ENCODE measurements around the gene CRYL1.

Gene CRYL1

GRCh38 chr13:20370815-20371421, 154.7 kb downstream of the CRYL1 start:
- Histone ChIP-seq H3K36me3 (ENCODE audit: control insufficient read depth, insufficient read depth, low read length) (no peaks in the 10 kb centered on the region), H3K4me3 (ENCODE audit: extremely low read depth, insufficient read depth, low read length, poor library complexity, severe bottlenecking) (no peak overlapping the region), H3K9me3 (ENCODE audit: control insufficient read depth, low read length) (no peaks in the 10 kb centered on the region), H3K4me1 (ENCODE audit: control insufficient read depth, insufficient read depth, low read length, poor library complexity, severe bottlenecking) (peaks cover 6% of the 10 kb centered on the region), H3K27ac (ENCODE audit: low read depth, low read length, severe bottlenecking) (no peak overlapping the region)
- no CpG with 5 or more reads among the region's 2 CpGs for WGBS, 2 experiments (ENCODE audit: insufficient coverage in 2 of 2)

DNA sequence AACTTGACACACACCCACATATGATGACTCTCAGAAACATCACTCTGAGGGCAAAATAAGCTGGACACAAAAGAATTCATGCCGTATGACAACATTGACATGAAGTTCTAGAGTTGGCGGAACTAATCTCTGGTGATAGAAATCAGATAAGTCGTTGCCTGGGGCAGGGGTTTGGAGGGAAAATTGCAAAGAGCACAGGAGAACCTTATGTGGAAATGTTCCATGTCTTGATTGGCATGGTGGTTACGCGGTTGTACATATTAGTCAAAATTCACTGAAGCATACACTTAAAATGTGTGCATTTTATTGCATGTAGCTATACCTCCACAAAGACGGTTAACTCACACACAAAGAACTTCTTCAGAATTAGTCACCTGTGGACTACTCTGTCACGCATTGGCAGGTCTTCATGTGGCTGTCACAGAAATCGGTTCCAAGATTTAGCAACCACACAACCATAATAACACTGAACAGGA, 155.7 kb downstream of the CRYL1 start:
- Histone ChIP-seq H3K4me3 (ENCODE audit: extremely low read depth, insufficient read depth, low read length, poor library complexity, severe bottlenecking) (no peak overlapping the region), H3K4me1 (ENCODE audit: control insufficient read depth, insufficient read depth, low read length, poor library complexity, severe bottlenecking) (peaks cover 6% of the 10 kb centered on the region), H3K9me3 (ENCODE audit: control insufficient read depth, low read length) (no peaks in the 10 kb centered on the region), H3K27ac (ENCODE audit: low read depth, low read length, severe bottlenecking) (no peak overlapping the region), H3K36me3 (ENCODE audit: control insufficient read depth, insufficient read depth, low read length) (no peaks in the 10 kb centered on the region)
- WGBS, 2 experiments (ENCODE audit: insufficient coverage in 2 of 2): 97 to 98% methylated on average over 5 to 6 of the region's 8 CpGs

- Histone ChIP-seq H3K4me1 (ENCODE audit: control insufficient read depth, insufficient read depth, low read length, poor library complexity, severe bottlenecking) (peaks cover 2% of the 10 kb centered on the region), H3K4me3 (ENCODE audit: extremely low read depth, insufficient read depth, low read length, poor library complexity, severe bottlenecking) (no peak overlapping the region), H3K36me3 (ENCODE audit: control insufficient read depth, insufficient read depth, low read length) (no peaks in the 10 kb centered on the region), H3K9me3 (ENCODE audit: control insufficient read depth, low read length) (no peaks in the 10 kb centered on the region), H3K27ac (ENCODE audit: low read depth, low read length, severe bottlenecking) (no peak overlapping the region)
- WGBS, 2 experiments (ENCODE audit: insufficient coverage in 2 of 2): 88 to 100% methylated on average over 5 of the region's 8 CpGs
Measured at GRCh38 chr13:20366056-20366455, 159.6 kb downstream of the CRYL1 start.

- Histone ChIP-seq H3K27ac (ENCODE audit: low read depth, low read length, severe bottlenecking) (no peak overlapping the region), H3K36me3 (ENCODE audit: control insufficient read depth, insufficient read depth, low read length) (no peaks in the 10 kb centered on the region), H3K4me1 (ENCODE audit: control insufficient read depth, insufficient read depth, low read length, poor library complexity, severe bottlenecking) (peaks cover 4% of the 10 kb centered on the region), H3K9me3 (ENCODE audit: control insufficient read depth, low read length) (no peaks in the 10 kb centered on the region), H3K4me3 (ENCODE audit: extremely low read depth, insufficient read depth, low read length, poor library complexity, severe bottlenecking) (no peak overlapping the region)
- WGBS, 2 experiments (ENCODE audit: insufficient coverage in 2 of 2): 62 to 70% methylated on average over 6 to 7 of the region's 7 CpGs
Measured at GRCh38 chr13:20363603-20364002, 162.1 kb downstream of the CRYL1 start.

GRCh38 chr13:20363172-20363571, 162.5 kb downstream of the CRYL1 start:
- H3K4me1 ChIP-seq (ENCODE audit: control insufficient read depth, insufficient read depth, low read length, poor library complexity, severe bottlenecking): peaks cover 4% of the 10 kb centered on the region
- no peak overlapping the region for H3K4me3 ChIP-seq (ENCODE audit: extremely low read depth, insufficient read depth, low read length, poor library complexity, severe bottlenecking)
- WGBS, 2 experiments (ENCODE audit: insufficient coverage in 2 of 2): 93 to 96% methylated on average over 4 to 7 of the region's 8 CpGs
- no peaks in the 10 kb centered on the region for H3K36me3 ChIP-seq (ENCODE audit: control insufficient read depth, insufficient read depth, low read length)
- H3K9me3 ChIP-seq (ENCODE audit: control insufficient read depth, low read length): no peaks in the 10 kb centered on the region
- no peak overlapping the region for H3K27ac ChIP-seq (ENCODE audit: low read depth, low read length, severe bottlenecking)

- Histone ChIP-seq H3K4me1 (ENCODE audit: control insufficient read depth, insufficient read depth, low read length, poor library complexity, severe bottlenecking) (peaks cover 4% of the 10 kb centered on the region), H3K9me3 (ENCODE audit: control insufficient read depth, low read length) (no peaks in the 10 kb centered on the region), H3K27ac (ENCODE audit: low read depth, low read length, severe bottlenecking) (no peak overlapping the region), H3K36me3 (ENCODE audit: control insufficient read depth, insufficient read depth, low read length) (no peaks in the 10 kb centered on the region), H3K4me3 (ENCODE audit: extremely low read depth, insufficient read depth, low read length, poor library complexity, severe bottlenecking) (no peak overlapping the region)
- WGBS, 2 experiments (ENCODE audit: insufficient coverage in 2 of 2): 81 to 85% methylated on average over 15 to 17 of the region's 17 CpGs
Measured at GRCh38 chr13:20362484-20363041, 163.1 kb downstream of the CRYL1 start.

- no peaks in the 10 kb centered on the region for H3K36me3 ChIP-seq (ENCODE audit: control insufficient read depth, insufficient read depth, low read length)
- H3K4me1 ChIP-seq (ENCODE audit: control insufficient read depth, insufficient read depth, low read length, poor library complexity, severe bottlenecking): peaks cover 4% of the 10 kb centered on the region
- 89 to 94% methylated on average over 4 to 5 of the region's 5 CpGs for whole genome bisulfite sequencing, 2 experiments (ENCODE audit: insufficient coverage in 2 of 2)
- H3K27ac ChIP-seq (ENCODE audit: low read depth, low read length, severe bottlenecking): no peak overlapping the region
- H3K4me3 ChIP-seq (ENCODE audit: extremely low read depth, insufficient read depth, low read length, poor library complexity, severe bottlenecking): no peak overlapping the region
- H3K9me3 ChIP-seq (ENCODE audit: control insufficient read depth, low read length): no peaks in the 10 kb centered on the region
Measured at GRCh38 chr13:20360835-20361412, 164.7 kb downstream of the CRYL1 start.

DNA sequence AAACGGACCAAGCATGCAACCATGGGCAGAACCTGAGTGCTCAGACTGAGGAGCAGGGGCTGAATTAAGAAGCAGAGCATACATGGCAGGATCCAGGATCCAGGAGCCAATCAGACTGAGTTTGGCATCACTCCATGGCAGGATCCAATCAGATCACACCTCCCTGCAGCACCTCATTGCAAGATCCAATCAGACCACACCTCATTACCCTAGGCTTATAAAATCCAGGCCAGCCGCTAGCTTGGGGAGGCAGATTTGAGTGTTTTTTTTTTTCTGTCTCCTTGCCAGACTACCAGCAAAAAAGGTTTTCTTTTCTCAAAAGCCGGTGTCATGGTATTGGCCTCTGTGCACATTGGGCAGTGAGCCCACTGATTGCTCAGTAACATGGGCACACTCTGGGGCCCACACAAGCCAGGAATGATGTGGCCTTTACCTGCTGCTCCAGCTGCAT, 165.6 kb downstream of the CRYL1 start:
- Histone ChIP-seq H3K36me3 (ENCODE audit: control insufficient read depth, insufficient read depth, low read length) (no peaks in the 10 kb centered on the region), H3K27ac (ENCODE audit: low read depth, low read length, severe bottlenecking) (no peak overlapping the region), H3K9me3 (ENCODE audit: control insufficient read depth, low read length) (no peaks in the 10 kb centered on the region), H3K4me3 (ENCODE audit: extremely low read depth, insufficient read depth, low read length, poor library complexity, severe bottlenecking) (no peak overlapping the region), H3K4me1 (ENCODE audit: control insufficient read depth, insufficient read depth, low read length, poor library complexity, severe bottlenecking) (peaks cover 4% of the 10 kb centered on the region)
- 92 to 94% methylated on average over 2 to 3 of the region's 3 CpGs for WGBS, 2 experiments (ENCODE audit: insufficient coverage in 2 of 2)

GRCh38 chr13:20359335-20359734, 166.3 kb downstream of the CRYL1 start:
- H3K27ac ChIP-seq (ENCODE audit: low read depth, low read length, severe bottlenecking): no peak overlapping the region
- WGBS, 2 experiments (ENCODE audit: insufficient coverage in 2 of 2): 90% methylated on average over 4 to 5 of the region's 5 CpGs
- H3K4me1 ChIP-seq (ENCODE audit: control insufficient read depth, insufficient read depth, low read length, poor library complexity, severe bottlenecking): peaks cover 4% of the 10 kb centered on the region
- no peaks in the 10 kb centered on the region for H3K36me3 ChIP-seq (ENCODE audit: control insufficient read depth, insufficient read depth, low read length)
- H3K9me3 ChIP-seq (ENCODE audit: control insufficient read depth, low read length): no peaks in the 10 kb centered on the region
- no peak overlapping the region for H3K4me3 ChIP-seq (ENCODE audit: extremely low read depth, insufficient read depth, low read length, poor library complexity, severe bottlenecking)

DNA sequence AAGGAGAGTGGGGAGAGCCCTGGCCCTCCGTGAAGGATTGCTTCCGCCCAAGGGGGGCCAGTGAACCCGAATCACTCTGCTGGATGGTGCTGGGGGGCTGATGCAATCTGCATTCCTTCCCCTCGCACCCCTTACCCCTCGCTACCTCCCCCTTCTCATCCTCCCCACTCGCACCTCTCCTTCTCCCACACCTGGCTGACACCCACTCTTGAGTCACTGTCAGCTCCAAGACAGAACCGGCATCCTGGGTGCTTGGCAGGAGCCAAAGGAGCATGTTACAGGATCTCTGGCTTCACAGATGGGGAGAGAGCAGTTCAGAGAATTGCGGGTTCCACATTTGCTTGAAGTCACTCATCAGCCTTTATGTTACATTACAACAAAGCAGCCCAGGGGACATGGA, 167.6 kb downstream of the CRYL1 start:
- Histone ChIP-seq H3K4me3 (ENCODE audit: extremely low read depth, insufficient read depth, low read length, poor library complexity, severe bottlenecking) (no peak overlapping the region), H3K27ac (ENCODE audit: low read depth, low read length, severe bottlenecking) (no peak overlapping the region), H3K4me1 (ENCODE audit: control insufficient read depth, insufficient read depth, low read length, poor library complexity, severe bottlenecking) (peaks cover 4% of the 10 kb centered on the region), H3K36me3 (ENCODE audit: control insufficient read depth, insufficient read depth, low read length) (no peaks in the 10 kb centered on the region), H3K9me3 (ENCODE audit: control insufficient read depth, low read length) (no peaks in the 10 kb centered on the region)
- 75 to 96% methylated on average over 2 to 3 of the region's 8 CpGs for WGBS, 2 experiments (ENCODE audit: insufficient coverage in 2 of 2)

DNA sequence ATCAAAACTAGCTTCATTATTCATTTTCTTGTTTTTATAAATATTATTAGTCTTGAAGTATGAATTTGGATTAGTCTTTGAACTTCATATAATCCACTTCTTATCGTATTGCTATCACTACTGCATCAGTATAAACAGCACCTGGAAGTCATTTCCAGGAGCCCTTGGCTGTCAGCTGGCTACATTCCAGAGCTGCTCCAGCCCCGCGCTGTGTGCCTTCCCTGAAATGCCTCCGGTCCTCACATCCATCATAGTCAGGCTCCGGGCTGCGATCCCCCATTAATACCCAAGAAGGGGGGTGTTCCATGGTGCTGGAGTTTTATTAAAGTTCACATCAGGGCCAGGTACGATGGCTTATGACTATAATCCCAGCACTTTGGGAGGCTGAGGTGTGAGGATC, 169.2 kb downstream of the CRYL1 start:
- Histone ChIP-seq H3K9me3 (ENCODE audit: control insufficient read depth, low read length) (no peaks in the 10 kb centered on the region), H3K4me3 (ENCODE audit: extremely low read depth, insufficient read depth, low read length, poor library complexity, severe bottlenecking) (no peak overlapping the region), H3K36me3 (ENCODE audit: control insufficient read depth, insufficient read depth, low read length) (no peaks in the 10 kb centered on the region), H3K4me1 (ENCODE audit: control insufficient read depth, insufficient read depth, low read length, poor library complexity, severe bottlenecking) (peaks cover 4% of the 10 kb centered on the region), H3K27ac (ENCODE audit: low read depth, low read length, severe bottlenecking) (no peak overlapping the region)
- 98% methylated on average over 4 of the region's 7 CpGs; no CpG with 5 or more reads in 1 of the 2 experiments for WGBS, 2 experiments (ENCODE audit: insufficient coverage in 2 of 2)

Data from mesodermal cell (in vitro differentiated cells).